AG04450 (cell line): Measurements from ENCODE around the gene RADIL. TPM values are rescaled to one million over a fixed set of nuclear protein-coding genes. Genes with fewer than 3 reads are reported as not detected.

Source experiments
- CTCF ChIA-PET: fragments of 300-600, 350-600 bp; formaldehyde crosslinking; extraction: SDS; loops from one replicate; lab custom pipeline; 2022; ENCODE audit warnings: antibody characterized with exemption, inconsistent platforms; lab: Charles Lee
- POLR2A ChIA-PET: fragments of 350-600 bp; formaldehyde crosslinking; extraction: SDS; loops from one replicate; lab custom pipeline; 2021; ENCODE audit warnings: antibody characterized with exemption, inconsistent platforms; lab: Yijun Ruan, JAX
- DNase-seq: peaks from one replicate; pipeline ENCODE4 v3.0.0-alpha.2; 2011; ENCODE audit warnings: low read depth, low spot score
- H3K27ac ChIP-seq: one replicate; pipeline ENCODE4 v1.5.1; 2012; ENCODE audit warnings: low read depth, low read length, control low read depth
- H3K27me3 ChIP-seq: one replicate; pipeline ENCODE4 v1.6.0; 2012; ENCODE audit warnings: low read length; ENCODE audit not compliant: control insufficient read depth, insufficient read depth
- H3K4me3 ChIP-seq: 2 replicates; pipeline ENCODE4 v1.5.1; 2011; ENCODE audit warnings: mild to moderate bottlenecking, low read depth, low read length, control low read depth
- H3K9me3 ChIP-seq: 2 replicates; pipeline ENCODE4 v1.5.1; 2012; ENCODE audit warnings: low read length; ENCODE audit not compliant: control insufficient read depth, insufficient read depth
- CTCF ChIP-seq: IDR thresholded peaks from 2 replicates; pipeline ENCODE4 v1.5.1; 2011; ENCODE audit warnings: low read depth, low read length, control low read depth, inconsistent platforms
- polyA plus RNA-seq: library from polyadenylated mRNA; depleted of rRNA; stranded (reverse); fragments of >200 nt; gene quantifications from 2 replicates; pipeline ENCODE4 v1.2.3, GENCODE V29; 2011

Gene RADIL
- polyA plus RNA-seq, 1 experiment = 0.07 TPM

DNA sequence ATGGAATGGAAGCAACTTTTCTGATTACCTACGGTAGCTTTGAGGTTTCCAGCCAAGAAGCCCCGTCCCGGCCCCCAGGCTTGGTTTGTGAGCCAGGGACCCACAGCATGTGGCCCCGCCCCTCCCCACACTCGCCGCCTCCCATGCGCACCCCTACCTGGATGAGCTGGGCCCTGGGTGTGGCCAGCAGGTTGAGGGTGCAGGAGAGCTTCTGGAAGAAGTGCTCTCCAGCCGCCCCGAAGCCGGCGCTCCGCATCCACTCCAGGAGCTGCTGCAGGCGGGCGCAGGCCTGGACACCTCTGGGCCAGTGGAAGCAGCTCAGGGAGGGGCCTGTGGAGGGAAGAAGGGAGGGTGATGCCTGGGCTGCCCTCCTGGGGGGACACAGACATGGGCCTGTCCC lies 68.4 kb downstream of the RADIL start:
- CTCF ChIA-PET = no interaction called here
- H3K27ac ChIP-seq = no peak overlapping the region
- peaks cover 3% of the 10 kb centered on the region for H3K9me3 ChIP-seq
- H3K27me3 ChIP-seq = peaks cover 14% of the 10 kb centered on the region
- TF ChIP-seq CTCF = no peak
- H3K4me3 ChIP-seq = no peak overlapping the region
- DNase-seq = no peak
- POLR2A ChIA-PET = no interaction called here

- Histone ChIP-seq H3K27me3 (peaks cover 8% of the 10 kb centered on the region), H3K9me3 (peaks cover 3% of the 10 kb centered on the region), H3K27ac (no peak overlapping the region), H3K4me3 (no peak overlapping the region)
- CTCF ChIA-PET = no interaction called here
- POLR2A ChIA-PET = no interaction called here
- TF ChIP-seq CTCF = no peak
- no peak for DNase-seq
These were observed 69.1 kb downstream of the RADIL start for GRCh38 chr7:4814433-4814832.

DNA sequence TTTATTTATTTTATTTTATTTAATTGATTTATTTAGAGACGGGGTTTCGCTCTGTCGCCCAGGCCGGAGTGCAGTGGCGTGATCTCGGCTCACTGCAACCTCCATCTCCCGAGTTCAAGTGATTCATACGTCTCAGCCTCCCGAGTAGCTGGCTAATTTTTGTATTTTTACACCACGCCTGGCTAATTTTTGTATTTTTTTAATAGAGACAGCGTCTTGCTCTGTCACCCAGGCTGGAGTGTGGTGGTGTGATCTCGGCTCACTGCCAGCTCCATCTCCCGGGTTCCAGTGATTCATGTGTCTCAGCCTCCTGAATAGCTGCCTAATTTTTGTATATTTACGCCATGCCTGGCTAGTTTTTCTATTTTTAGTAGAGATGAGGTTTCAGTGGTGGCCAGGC lies 73.8 kb downstream of the RADIL start:
- no peak overlapping the region for H3K27ac ChIP-seq
- CTCF ChIA-PET = interaction anchor here (1.2 kb wide), 1 partner anchor 11 kb away, joined by 3 read pairs; no protein-coding TSS in a partner anchor
- H3K4me3 ChIP-seq = no peak overlapping the region
- peaks cover 3% of the 10 kb centered on the region for H3K9me3 ChIP-seq
- TF ChIP-seq CTCF = no peak
- DNase-seq = no peak
- POLR2A ChIA-PET = no interaction called here
- H3K27me3 ChIP-seq = peaks cover 16% of the 10 kb centered on the region

- TF ChIP-seq CTCF = no peak
- ChIA-PET POLR2A (no interaction called here), CTCF (interaction anchor here (1.2 kb wide), 1 partner anchor 11 kb away, joined by 3 read pairs; no protein-coding TSS in a partner anchor)
- no peak overlapping the region for H3K27ac ChIP-seq
- H3K9me3 ChIP-seq = no peaks in the 10 kb centered on the region; the same call in none of the 2 replicates
- no peak overlapping the region for H3K4me3 ChIP-seq
- no peak for DNase-seq
- peaks cover 16% of the 10 kb centered on the region for H3K27me3 ChIP-seq
These were observed 74.4 kb downstream of the RADIL start for GRCh38 chr7:4809091-4809591.

GRCh38 chr7:4808565-4808964 lies 75.0 kb downstream of the RADIL start:
- POLR2A ChIA-PET = no interaction called here
- CTCF ChIA-PET = interaction anchor here (1.0 kb wide), 1 partner anchor 16 kb away, joined by 8 read pairs; no protein-coding TSS in a partner anchor

More at GRCh38 chr7:4808565-4808964, 75.0 kb downstream of the RADIL start:
- Histone ChIP-seq H3K27me3 (peaks cover 16% of the 10 kb centered on the region), H3K9me3 (no peaks in the 10 kb centered on the region; the same call in none of the 2 replicates), H3K27ac (no peak overlapping the region), H3K4me3 (no peak overlapping the region)
- no peak for TF ChIP-seq CTCF
- no peak for DNase-seq
